Karpas-422 (cell line): ENCODE data around the gene FCMR. TPM values are rescaled to one million over a fixed set of nuclear protein-coding genes. Genes with fewer than 3 reads are reported as not detected.

Source experiments
- DNase-seq: peaks from one replicate; pipeline ENCODE4 v3.0.0-alpha.2; 2015
- H2AFZ ChIP-seq: fragments of 200-600 bp; sonication (generic); 2 replicates; pipeline ENCODE4 v1.6.1; 2014; ENCODE audit warnings: antibody characterized with exemption, low read length, mixed read lengths
- H3K27ac ChIP-seq: fragments of 200-600 bp; sonication (generic); 2 replicates; pipeline ENCODE4 v1.5.1; 2014; ENCODE audit warnings: mild to moderate bottlenecking, low read length, moderate library complexity
- H3K27me3 ChIP-seq: fragments of 200-600 bp; sonication (generic); 2 replicates; pipeline ENCODE4 v1.6.1; 2014; ENCODE audit warnings: low read length, mixed read lengths
- H3K36me3 ChIP-seq: fragments of 200-600 bp; sonication (generic); 2 replicates; pipeline ENCODE4 v1.6.1; 2014; ENCODE audit warnings: low read length, mixed read lengths; ENCODE audit not compliant: insufficient read depth
- H3K4me1 ChIP-seq: fragments of 200-600 bp; sonication (generic); 2 replicates; pipeline ENCODE4 v1.6.1; 2014; ENCODE audit warnings: mild to moderate bottlenecking, low read length, mixed read lengths
- H3K4me2 ChIP-seq: fragments of 200-600 bp; sonication (generic); 2 replicates; pipeline ENCODE4 v1.6.1; 2014; ENCODE audit warnings: low read length, low read depth, mild to moderate bottlenecking; ENCODE audit not compliant: poor library complexity, severe bottlenecking
- H3K4me3 ChIP-seq: fragments of 200-600 bp; sonication (generic); 2 replicates; pipeline ENCODE4 v1.5.1; 2014; ENCODE audit warnings: mild to moderate bottlenecking, antibody characterized with exemption, low read length, mixed read lengths
- H3K79me2 ChIP-seq: fragments of 200-600 bp; sonication (generic); 2 replicates; pipeline ENCODE4 v1.6.1; 2014; ENCODE audit warnings: mild to moderate bottlenecking, low read length, mixed read lengths
- H3K9ac ChIP-seq: fragments of 200-600 bp; sonication (generic); 2 replicates; pipeline ENCODE4 v1.6.0; 2014; ENCODE audit warnings: low read length
- H3K9me2 ChIP-seq: fragments of 200-600 bp; sonication (generic), shearing (Covaris generic); replicated peaks from 2 replicates; pipeline ENCODE4 v1.6.0; 2014; ENCODE audit warnings: mild to moderate bottlenecking, low read length, moderate library complexity; ENCODE audit not compliant: insufficient read depth
- H3K9me3 ChIP-seq: fragments of 300-700, 200-600 bp; sonication (generic); 2 replicates; pipeline ENCODE4 v1.6.1; 2014; ENCODE audit warnings: low read length, mixed read lengths
- H4K20me1 ChIP-seq: fragments of 200-600 bp; sonication (generic); 2 replicates; pipeline ENCODE4 v1.6.1; 2014; ENCODE audit warnings: mild to moderate bottlenecking, antibody characterized with exemption, low read length, low read depth; ENCODE audit not compliant: insufficient read depth
- total RNA-seq: library from RNA; depleted of rRNA; stranded (reverse); fragments of >200 nt; shearing (Covaris generic); gene quantifications from 2 replicates; pipeline ENCODE4 v1.2.3, GENCODE V29; 2014; ENCODE audit warnings: low replicate concordance

Gene FCMR
- total RNA-seq, 1 experiment from 2014 or later, result not detected

DNA sequence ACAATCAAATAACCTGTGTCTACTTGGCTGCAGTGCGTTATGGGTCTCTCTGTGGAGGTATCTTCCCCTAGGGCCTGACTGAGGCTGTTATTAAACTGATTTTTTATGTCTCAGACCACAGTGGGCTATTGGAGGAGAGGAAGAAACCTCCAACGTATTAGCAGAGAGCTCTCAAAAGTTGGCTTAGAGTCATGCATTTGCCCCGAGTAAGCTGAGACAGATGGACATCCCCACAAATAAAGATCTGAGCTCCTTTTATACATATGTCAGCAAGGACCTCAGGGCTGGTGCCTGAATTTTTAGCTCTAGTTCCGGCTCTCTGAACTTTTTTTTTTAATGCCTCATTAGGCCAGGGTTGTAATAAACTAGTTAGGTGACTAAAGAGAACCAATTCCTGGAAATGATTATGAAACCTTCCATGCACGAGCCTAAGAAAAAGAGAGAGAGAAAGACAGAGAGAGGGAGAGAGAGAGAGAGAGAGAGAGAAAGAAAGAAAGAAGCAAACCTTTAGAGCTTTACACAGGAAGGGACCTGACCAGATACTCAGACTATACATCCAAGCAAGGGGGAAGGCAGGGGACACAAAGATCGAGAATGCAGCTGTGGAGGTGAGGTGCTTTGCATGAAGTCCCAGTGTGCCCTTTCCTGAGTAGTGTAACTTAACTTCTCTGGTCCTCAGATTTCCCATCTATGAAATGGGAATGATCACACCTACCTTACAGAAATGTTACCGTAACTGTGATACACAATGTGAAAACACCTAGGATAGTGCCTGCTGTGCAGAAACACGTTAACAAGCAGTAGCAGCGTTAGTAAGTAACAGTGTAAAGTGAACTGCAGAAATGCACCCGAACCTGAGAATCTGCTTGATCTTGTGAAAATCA, 33.0 kb upstream of the FCMR start:
- H3K79me2 ChIP-seq, result no peaks in the 10 kb centered on the region
- H3K36me3 ChIP-seq, result no peaks in the 10 kb centered on the region
- no peaks in the 10 kb centered on the region for H3K27me3 ChIP-seq
- H3K27ac ChIP-seq, result no peak overlapping the region
- H2AFZ ChIP-seq, result no peak overlapping the region
- H3K4me1 ChIP-seq, result no peaks in the 10 kb centered on the region
- no peak overlapping the region for H3K4me3 ChIP-seq
- no peaks in the 10 kb centered on the region for H3K9me3 ChIP-seq
- no peak overlapping the region for H3K4me2 ChIP-seq
- no peak overlapping the region for H3K9ac ChIP-seq
- no peaks in the 10 kb centered on the region for H4K20me1 ChIP-seq
- H3K9me2 ChIP-seq, result no peaks in the 10 kb centered on the region
- DNase-seq, result no peak

GRCh38 chr1:206953626-206954025, 31.9 kb upstream of the FCMR start:
- Histone ChIP-seq H4K20me1 (no peaks in the 10 kb centered on the region), H3K27ac (no peak overlapping the region), H3K4me2 (no peak overlapping the region), H3K9ac (no peak overlapping the region), H2AFZ (no peak overlapping the region), H3K79me2 (no peaks in the 10 kb centered on the region), H3K9me3 (no peaks in the 10 kb centered on the region), H3K36me3 (no peaks in the 10 kb centered on the region), H3K27me3 (no peaks in the 10 kb centered on the region), H3K4me3 (no peak overlapping the region), H3K4me1 (no peaks in the 10 kb centered on the region), H3K9me2 (no peaks in the 10 kb centered on the region)
- no peak for DNase-seq

GRCh38 chr1:206953126-206953525, 31.4 kb upstream of the FCMR start:
- no peaks in the 10 kb centered on the region for H3K79me2 ChIP-seq
- H3K9me3 ChIP-seq, result no peaks in the 10 kb centered on the region
- no peaks in the 10 kb centered on the region for H3K36me3 ChIP-seq
- no peak overlapping the region for H3K27ac ChIP-seq
- H3K4me1 ChIP-seq, result no peaks in the 10 kb centered on the region
- no peaks in the 10 kb centered on the region for H4K20me1 ChIP-seq
- H3K4me2 ChIP-seq, result no peak overlapping the region
- no peak overlapping the region for H3K9ac ChIP-seq
- no peaks in the 10 kb centered on the region for H3K27me3 ChIP-seq
- H3K9me2 ChIP-seq, result no peaks in the 10 kb centered on the region
- no peak for DNase-seq
- no peak overlapping the region for H3K4me3 ChIP-seq
- H2AFZ ChIP-seq, result no peak overlapping the region

- H3K36me3 ChIP-seq, result no peaks in the 10 kb centered on the region
- no peaks in the 10 kb centered on the region for H3K79me2 ChIP-seq
- H3K9ac ChIP-seq, result no peak overlapping the region
- H2AFZ ChIP-seq, result no peak overlapping the region
- H3K4me1 ChIP-seq, result no peaks in the 10 kb centered on the region
- no peaks in the 10 kb centered on the region for H3K27me3 ChIP-seq
- H3K4me3 ChIP-seq, result no peak overlapping the region
- no peak overlapping the region for H3K4me2 ChIP-seq
- H4K20me1 ChIP-seq, result no peaks in the 10 kb centered on the region
- H3K9me2 ChIP-seq, result no peaks in the 10 kb centered on the region
- DNase-seq, result no peak
- H3K9me3 ChIP-seq, result no peaks in the 10 kb centered on the region
- no peak overlapping the region for H3K27ac ChIP-seq
These were observed 30.4 kb upstream of the FCMR start for GRCh38 chr1:206952171-206952570.

DNA sequence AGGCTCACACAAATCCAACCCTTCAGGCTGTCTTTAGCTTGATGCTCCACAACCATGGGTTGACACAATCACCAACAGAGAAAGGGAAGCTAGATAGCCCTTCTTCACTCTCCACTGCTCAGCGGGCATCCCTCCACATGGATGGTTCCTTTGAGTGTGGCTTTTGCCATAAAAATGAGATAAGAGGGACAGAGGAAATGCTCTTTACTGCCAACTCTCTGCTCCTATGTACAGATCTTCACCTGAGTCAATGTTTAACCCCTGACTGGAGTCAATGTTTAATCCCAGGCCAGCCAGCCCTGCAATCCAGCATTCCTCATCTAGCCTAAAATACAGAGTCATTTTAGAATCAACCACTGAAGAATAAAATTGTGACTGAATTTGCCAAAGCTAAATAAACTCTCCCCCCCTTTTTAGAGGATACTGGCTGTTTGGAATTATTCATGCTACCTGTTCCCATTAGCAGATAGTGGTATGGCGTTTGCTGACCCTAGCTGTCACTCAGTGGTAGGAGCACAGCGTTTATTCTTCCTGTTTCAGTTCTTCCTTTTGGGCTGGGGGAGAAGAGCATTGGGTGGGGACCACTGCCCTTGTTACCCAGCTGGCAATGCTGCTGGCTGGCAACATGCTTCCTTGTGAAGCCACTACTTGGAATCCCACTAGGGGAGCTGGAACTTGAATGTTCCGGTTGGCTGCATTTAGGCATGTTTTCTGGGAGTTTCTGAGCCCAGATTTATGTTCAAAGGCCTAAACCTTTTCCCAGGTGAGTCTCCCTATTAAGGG, 29.8 kb upstream of the FCMR start:
- Histone ChIP-seq H3K27ac (no peak overlapping the region), H3K9me2 (no peaks in the 10 kb centered on the region), H3K4me1 (no peaks in the 10 kb centered on the region), H3K4me3 (no peak overlapping the region), H3K27me3 (no peaks in the 10 kb centered on the region), H3K9ac (no peak overlapping the region), H3K79me2 (no peaks in the 10 kb centered on the region), H3K9me3 (no peaks in the 10 kb centered on the region), H3K4me2 (no peak overlapping the region), H3K36me3 (no peaks in the 10 kb centered on the region), H2AFZ (no peak overlapping the region), H4K20me1 (no peaks in the 10 kb centered on the region)
- DNase-seq, result no peak

DNA sequence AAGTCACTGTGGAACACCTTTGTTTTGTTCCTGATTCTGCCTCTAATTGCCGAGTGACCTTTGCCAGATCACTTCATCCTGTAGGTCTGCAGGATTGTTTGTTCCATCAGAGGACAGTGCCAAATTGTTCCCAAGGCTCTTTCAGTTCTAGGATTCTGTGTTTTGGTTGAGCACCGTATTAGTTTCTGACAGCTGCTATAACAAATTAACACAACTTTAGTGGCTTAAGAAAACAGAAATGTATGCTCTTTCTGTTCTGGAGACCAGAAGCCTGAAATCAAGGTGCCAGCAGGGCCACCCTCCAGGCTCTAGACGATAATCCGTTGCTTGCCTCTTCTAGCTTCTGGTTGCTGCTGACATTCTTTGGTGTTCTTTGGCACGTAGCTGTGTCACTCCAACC, 27.9 kb upstream of the FCMR start:
- no peaks in the 10 kb centered on the region for H3K36me3 ChIP-seq
- no peak overlapping the region for H2AFZ ChIP-seq
- H3K27ac ChIP-seq, result no peak overlapping the region
- no peak overlapping the region for H3K4me2 ChIP-seq
- no peaks in the 10 kb centered on the region for H3K4me1 ChIP-seq
- H3K9ac ChIP-seq, result no peak overlapping the region
- no peaks in the 10 kb centered on the region for H3K27me3 ChIP-seq
- no peak overlapping the region for H3K4me3 ChIP-seq
- no peaks in the 10 kb centered on the region for H3K79me2 ChIP-seq
- DNase-seq, result no peak
- no peaks in the 10 kb centered on the region for H3K9me2 ChIP-seq
- H4K20me1 ChIP-seq, result no peaks in the 10 kb centered on the region
- H3K9me3 ChIP-seq, result no peaks in the 10 kb centered on the region

DNA sequence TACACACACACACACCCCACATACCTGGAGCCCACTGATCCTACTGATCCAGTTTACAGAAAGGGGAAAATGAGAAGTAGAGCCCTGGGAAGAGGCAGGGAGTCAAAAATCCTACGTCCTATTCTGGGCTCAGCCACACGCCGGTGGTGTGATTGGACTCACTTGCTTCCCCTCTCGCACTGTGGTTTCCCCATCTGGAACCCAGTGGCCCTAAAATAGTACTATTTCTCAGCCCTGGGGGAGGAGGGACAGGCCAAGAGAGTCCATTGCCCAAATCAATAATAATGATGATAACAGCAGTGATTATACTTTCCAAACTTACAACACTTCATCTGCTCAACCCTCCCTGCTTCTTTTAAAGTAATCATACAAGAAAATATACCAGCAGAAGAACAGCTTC, 27.5 kb upstream of the FCMR start:
- no peak overlapping the region for H3K4me2 ChIP-seq
- H4K20me1 ChIP-seq, result no peaks in the 10 kb centered on the region
- no peaks in the 10 kb centered on the region for H3K4me1 ChIP-seq
- H3K4me3 ChIP-seq, result no peak overlapping the region
- no peak overlapping the region for H3K9ac ChIP-seq
- no peaks in the 10 kb centered on the region for H3K36me3 ChIP-seq
- no peak overlapping the region for H3K27ac ChIP-seq
- no peak overlapping the region for H2AFZ ChIP-seq
- no peak for DNase-seq
- no peaks in the 10 kb centered on the region for H3K9me3 ChIP-seq
- H3K9me2 ChIP-seq, result no peaks in the 10 kb centered on the region
- H3K79me2 ChIP-seq, result no peaks in the 10 kb centered on the region
- H3K27me3 ChIP-seq, result no peaks in the 10 kb centered on the region

DNA sequence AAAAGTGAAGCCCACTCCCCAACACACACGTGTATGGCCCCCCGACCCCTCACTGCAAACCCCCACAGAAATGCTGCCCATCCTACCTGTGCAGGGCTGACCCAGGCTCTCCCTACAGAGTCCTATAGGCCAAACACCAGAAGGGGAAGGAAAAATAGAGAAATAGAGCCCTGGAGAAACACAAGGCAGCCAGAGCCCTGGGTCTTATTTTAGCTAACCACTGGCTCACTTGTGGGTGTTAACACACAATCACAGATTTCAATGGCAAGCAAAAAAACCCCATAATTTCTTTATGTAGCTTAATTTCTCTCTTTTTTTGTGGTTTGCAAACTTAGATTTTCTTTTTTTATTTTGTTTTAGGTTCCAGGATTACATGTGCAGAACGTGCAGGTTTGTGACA, 25.5 kb upstream of the FCMR start:
- DNase-seq, result no peak
- Histone ChIP-seq H3K9me3 (no peaks in the 10 kb centered on the region), H3K4me3 (no peak overlapping the region), H3K9me2 (no peaks in the 10 kb centered on the region), H3K4me1 (no peaks in the 10 kb centered on the region), H3K27me3 (no peaks in the 10 kb centered on the region), H2AFZ (no peak overlapping the region), H3K9ac (no peak overlapping the region), H3K27ac (no peak overlapping the region), H4K20me1 (no peaks in the 10 kb centered on the region), H3K36me3 (no peaks in the 10 kb centered on the region), H3K79me2 (no peaks in the 10 kb centered on the region), H3K4me2 (no peak overlapping the region)
